ENCODE results near the gene EFNA2.
A peak's percentile ranks its signal among the peaks of the same experiment; 100 is the strongest.
"Not testable (repeated sequence)": the region's sequence is repeated elsewhere in the genome, so short reads cannot be mapped to it uniquely, and the experiment has no call there.

EFNA2 gene

GRCh38 chr19:1300744-1301490 is 15.2 kb downstream of the EFNA2 start:
- no peak for DNase-seq

- DNase-seq, result no peak
Measured at GRCh38 chr19:1302533-1303239, 17.0 kb downstream of the EFNA2 start.

- no peak for DNase-seq
Measured at GRCh38 chr19:1304197-1304924, 18.7 kb downstream of the EFNA2 start.

- not testable (repeated sequence) for DNase-seq
Measured at GRCh38 chr19:1305354-1305753, 19.7 kb downstream of the EFNA2 start.

GRCh38 chr19:1307320-1307719 is 21.6 kb downstream of the EFNA2 start:
- no peak for DNase-seq

- DNase-seq, result no peak
Measured at GRCh38 chr19:1307755-1308303, 22.2 kb downstream of the EFNA2 start.

- no peak for DNase-seq
Measured at GRCh38 chr19:1308718-1309117, 23.0 kb downstream of the EFNA2 start.

- no peak for DNase-seq
Measured at GRCh38 chr19:1309977-1310852, 24.5 kb downstream of the EFNA2 start.

- DNase-seq, result no peak
Measured at GRCh38 chr19:1310853-1311180, 25.1 kb downstream of the EFNA2 start.

GRCh38 chr19:1311543-1312091 is 25.9 kb downstream of the EFNA2 start:
- no peak for DNase-seq

GRCh38 chr19:1312767-1313694 is 27.4 kb downstream of the EFNA2 start:
- no peak for DNase-seq

- no peak for DNase-seq
Measured at GRCh38 chr19:1313695-1314613, 28.3 kb downstream of the EFNA2 start.

- peak; percentile 35 for DNase-seq
Measured at GRCh38 chr19:1315470-1316166, 29.9 kb downstream of the EFNA2 start.

GRCh38 chr19:1316466-1316865 is 30.8 kb downstream of the EFNA2 start:
- no peak for DNase-seq

GRCh38 chr19:1317274-1318003 is 31.8 kb downstream of the EFNA2 start:
- no peak for DNase-seq

GRCh38 chr19:1318678-1319471 is 33.2 kb downstream of the EFNA2 start:
- DNase-seq, result no peak

- DNase-seq, result not testable (repeated sequence)
Measured at GRCh38 chr19:1320282-1320650, 34.6 kb downstream of the EFNA2 start.

GRCh38 chr19:1321539-1321938 is 35.9 kb downstream of the EFNA2 start:
- DNase-seq, result no peak

Measured in activated CD4-positive, alpha-beta T cell treated with anti-CD3 and anti-CD28 coated beads, Interleukin-10, Interleukin-2, amounts not matched to agents 100 ng/mL and 50 ng/mL, durations not matched to agents 16 hours and 8 hours (primary cell).